Medulla oblongata (tissue), 1 donor: Measurements from ENCODE around the gene PHAF1.
"Not testable (repeated sequence)": the region's sequence is repeated elsewhere in the genome, so short reads cannot be mapped to it uniquely, and the experiment has no call there.

Experiments
- DNase-seq: peaks from one replicate; pipeline ENCODE4 v3.0.0-alpha.2; 2015; ENCODE audit errors: extremely low spot score

PHAF1 gene

GRCh38 chr16:67105246-67105645 is 4.5 kb upstream of the PHAF1 start:
- DNase-seq, result no peak

- peak; percentile 48 for DNase-seq
These were observed 3.9 kb upstream of the PHAF1 start for GRCh38 chr16:67105881-67106280.

- no peak for DNase-seq
These were observed 1.3 kb upstream of the PHAF1 start for GRCh38 chr16:67108489-67108888.

- DNase-seq, result no peak
These were observed 772 bp upstream of the PHAF1 start for GRCh38 chr16:67108931-67109406.

- DNase-seq, result no peak
These were observed 2.3 kb downstream of the PHAF1 start for GRCh38 chr16:67111951-67112444.

GRCh38 chr16:67112591-67113399 is 3.1 kb downstream of the PHAF1 start:
- no peak for DNase-seq

- DNase-seq, result no peak
These were observed 5.1 kb downstream of the PHAF1 start for GRCh38 chr16:67114793-67115192.

- DNase-seq, result no peak
These were observed 5.9 kb downstream of the PHAF1 start for GRCh38 chr16:67115639-67116038.

- peak; percentile 76 for DNase-seq
These were observed 6.9 kb downstream of the PHAF1 start for GRCh38 chr16:67116388-67117311.

- no peak for DNase-seq
These were observed 8.0 kb downstream of the PHAF1 start for GRCh38 chr16:67117716-67118115.

GRCh38 chr16:67120025-67120424 is 10.3 kb downstream of the PHAF1 start:
- DNase-seq, result no peak

- DNase-seq, result not testable (repeated sequence)
These were observed 13.1 kb downstream of the PHAF1 start for GRCh38 chr16:67122799-67123198.

- no peak for DNase-seq
These were observed 18.7 kb downstream of the PHAF1 start for GRCh38 chr16:67128417-67128816.

- DNase-seq, result no peak
These were observed 19.1 kb downstream of the PHAF1 start for GRCh38 chr16:67128887-67129286.

GRCh38 chr16:67129422-67129821 is 19.7 kb downstream of the PHAF1 start:
- DNase-seq, result peak; percentile 68

- no peak for DNase-seq
These were observed 27.9 kb downstream of the PHAF1 start for GRCh38 chr16:67137605-67138004.

- no peak for DNase-seq
These were observed 31.6 kb downstream of the PHAF1 start for GRCh38 chr16:67141391-67141790.

- DNase-seq, result no peak
These were observed 32.6 kb downstream of the PHAF1 start for GRCh38 chr16:67142342-67142741.

GRCh38 chr16:67144943-67145342 is 35.2 kb downstream of the PHAF1 start:
- DNase-seq, result no peak

GRCh38 chr16:67145746-67146145 is 36.0 kb downstream of the PHAF1 start:
- no peak for DNase-seq

GRCh38 chr16:67146523-67147357 is 37.0 kb downstream of the PHAF1 start:
- DNase-seq, result peak; percentile 60
